Measurements from ENCODE around the gene ANKRD66. TPM values are rescaled to one million over a fixed set of nuclear protein-coding genes. Genes with fewer than 3 reads are reported as not detected.
A peak's percentile ranks its signal among the peaks of the same experiment; 100 is the strongest.
"Not testable (repeated sequence)": the region's sequence is repeated elsewhere in the genome, so short reads cannot be mapped to it uniquely, and the experiment has no call there.

Gene ANKRD66
- total RNA-seq (2014; rRNA removed; shearing (Covaris generic)), result not detected in 2 replicates

GRCh38 chr6:46746696-46747095, at the start of gene ANKRD66:
TSS of gene ANKRD66 (plus strand) at chr6:46746933. CDS start at chr6:46751949, 5,016 bp downstream.
- no peak for DNase-seq (ENCODE audit: low spot score)

GRCh38 chr6:46699970-46700369, 46.8 kb upstream of the ANKRD66 start:
- DNase-seq (ENCODE audit: low spot score), result no peak

- no peak for DNase-seq (ENCODE audit: low spot score)
Measured at GRCh38 chr6:46704562-46704961, 42.2 kb upstream of the ANKRD66 start.

- DNase-seq (ENCODE audit: low spot score), result no peak
Measured at GRCh38 chr6:46706464-46706863, 40.3 kb upstream of the ANKRD66 start.

- DNase-seq (ENCODE audit: low spot score), result no peak
Measured at GRCh38 chr6:46711491-46711890, 35.2 kb upstream of the ANKRD66 start.

- no peak for DNase-seq (ENCODE audit: low spot score)
Measured at GRCh38 chr6:46715141-46715540, 31.6 kb upstream of the ANKRD66 start.

GRCh38 chr6:46719099-46719498, 27.6 kb upstream of the ANKRD66 start:
- DNase-seq (ENCODE audit: low spot score), result peak; percentile 14

GRCh38 chr6:46720401-46720800, 26.3 kb upstream of the ANKRD66 start:
- no peak for DNase-seq (ENCODE audit: low spot score)

- no peak for DNase-seq (ENCODE audit: low spot score)
Measured at GRCh38 chr6:46729787-46730326, 16.9 kb upstream of the ANKRD66 start.

GRCh38 chr6:46730921-46731461, 15.7 kb upstream of the ANKRD66 start:
- DNase-seq (ENCODE audit: low spot score), result no peak

- DNase-seq (ENCODE audit: low spot score), result no peak
Measured at GRCh38 chr6:46733341-46733801, 13.4 kb upstream of the ANKRD66 start.

GRCh38 chr6:46734867-46735719, 11.6 kb upstream of the ANKRD66 start, which contains the start of gene PLA2G7:
TSS of gene PLA2G7 (minus strand) at chr6:46735375. CDS start at chr6:46722891, 12,484 bp downstream.
- DNase-seq (ENCODE audit: low spot score), result no peak

GRCh38 chr6:46735720-46736031, 11.1 kb upstream of the ANKRD66 start:
- DNase-seq (ENCODE audit: low spot score), result no peak

GRCh38 chr6:46736906-46737305, 9.8 kb upstream of the ANKRD66 start:
- DNase-seq (ENCODE audit: low spot score), result no peak

GRCh38 chr6:46741482-46741881, 5.3 kb upstream of the ANKRD66 start:
- no peak for DNase-seq (ENCODE audit: low spot score)

- DNase-seq (ENCODE audit: low spot score), result no peak
Measured at GRCh38 chr6:46741910-46742309, 4.8 kb upstream of the ANKRD66 start.

- no peak for DNase-seq (ENCODE audit: low spot score)
Measured at GRCh38 chr6:46743425-46744158, 3.1 kb upstream of the ANKRD66 start.

GRCh38 chr6:46744159-46744725, 2.5 kb upstream of the ANKRD66 start:
- DNase-seq (ENCODE audit: low spot score), result not testable (repeated sequence)

GRCh38 chr6:46745973-46746372, 760 bp upstream of the ANKRD66 start:
- no peak for DNase-seq (ENCODE audit: low spot score)

- no peak for DNase-seq (ENCODE audit: low spot score)
Measured at GRCh38 chr6:46748940-46749503, 2.3 kb downstream of the ANKRD66 start.

- DNase-seq (ENCODE audit: low spot score), result no peak
Measured at GRCh38 chr6:46749731-46750130, 3.0 kb downstream of the ANKRD66 start.

- DNase-seq (ENCODE audit: low spot score), result no peak
Measured at GRCh38 chr6:46751658-46752057, 4.9 kb downstream of the ANKRD66 start.
